ENCODE data around the gene MAMDC4. TPM values are rescaled to one million over a fixed set of nuclear protein-coding genes. Genes with fewer than 3 reads are reported as not detected.
A peak's percentile ranks its signal among the peaks of the same experiment; 100 is the strongest.

The MAMDC4 gene
- total and polyA plus RNA-seq, 9 donors = 2.7 to 33.5 (median 5.6) TPM

DNA sequence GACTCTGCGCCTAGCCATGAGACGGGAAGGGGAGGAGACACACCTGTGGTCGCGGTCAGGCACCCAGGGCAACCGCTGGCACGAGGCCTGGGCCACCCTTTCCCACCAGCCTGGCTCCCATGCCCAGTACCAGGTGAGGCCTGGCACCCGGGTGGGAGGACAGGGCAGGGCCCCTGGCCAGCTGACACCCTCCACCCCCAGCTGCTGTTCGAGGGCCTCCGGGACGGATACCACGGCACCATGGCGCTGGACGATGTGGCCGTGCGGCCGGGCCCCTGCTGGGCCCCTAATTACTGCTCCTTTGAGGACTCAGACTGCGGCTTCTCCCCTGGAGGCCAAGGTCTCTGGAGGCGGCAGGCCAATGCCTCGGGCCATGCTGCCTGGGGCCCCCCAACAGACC, 5.0 kb downstream of the MAMDC4 start:
- no peaks in the 10 kb centered on the region for H3K9me3 ChIP-seq (replicated peaks; ENCODE audit: control insufficient read depth, low read depth, low read length)
- H3K27me3 ChIP-seq (ENCODE audit: control insufficient read depth, insufficient read depth, low read length) = no peaks in the 10 kb centered on the region
- H3K4me3 ChIP-seq (ENCODE audit: low read length) = no peak overlapping the region
- H3K4me1 ChIP-seq (ENCODE audit: control insufficient read depth, insufficient read depth, low read length) = peaks cover 42% of the 10 kb centered on the region
- DNase-seq = peak; percentile 10
- peaks cover 17% of the 10 kb centered on the region for H3K36me3 ChIP-seq (ENCODE audit: control insufficient read depth, insufficient read depth, low read length)
- WGBS (ENCODE audit: insufficient coverage) = 78% methylated on average over 19 of the region's 19 CpGs
- H3K27ac ChIP-seq (ENCODE audit: low read length) = no peak overlapping the region

DNA sequence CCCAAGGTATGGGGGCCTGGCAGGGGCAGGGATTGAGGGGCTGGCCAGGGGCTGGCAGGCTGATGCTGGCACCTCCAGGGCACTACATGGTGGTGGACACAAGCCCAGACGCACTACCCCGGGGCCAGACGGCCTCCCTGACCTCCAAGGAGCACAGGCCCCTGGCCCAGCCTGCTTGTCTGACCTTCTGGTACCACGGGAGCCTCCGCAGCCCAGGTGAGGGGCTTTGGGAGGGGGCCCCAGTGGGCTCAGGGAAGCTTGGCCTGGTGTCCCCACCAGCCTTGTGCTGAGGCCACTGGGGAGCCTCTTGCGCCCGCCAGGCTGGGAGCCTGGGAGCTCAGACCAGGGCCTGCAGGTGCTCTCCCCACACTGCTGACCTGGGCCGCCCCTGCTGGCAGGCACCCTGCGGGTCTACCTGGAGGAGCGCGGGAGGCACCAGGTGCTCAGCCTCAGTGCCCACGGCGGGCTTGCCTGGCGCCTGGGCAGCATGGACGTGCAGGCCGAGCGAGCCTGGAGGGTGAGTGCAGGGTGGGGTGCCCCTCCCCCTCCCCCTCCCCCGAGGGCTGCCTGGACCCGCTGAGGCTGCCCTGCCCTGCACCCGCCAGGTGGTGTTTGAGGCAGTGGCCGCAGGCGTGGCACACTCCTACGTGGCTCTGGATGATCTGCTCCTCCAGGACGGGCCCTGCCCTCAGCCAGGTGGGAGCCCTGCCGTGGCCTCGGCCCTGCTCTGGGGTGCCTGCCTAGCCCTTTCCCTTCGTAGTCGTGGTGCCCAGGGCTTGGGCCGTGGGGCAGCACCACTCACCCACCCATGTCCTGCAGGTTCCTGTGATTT, 5.7 kb downstream of the MAMDC4 start:
- Histone ChIP-seq H3K27me3 (ENCODE audit: control insufficient read depth, insufficient read depth, low read length) (no peaks in the 10 kb centered on the region), H3K4me1 (ENCODE audit: control insufficient read depth, insufficient read depth, low read length) (peaks cover 38% of the 10 kb centered on the region), H3K36me3 (ENCODE audit: control insufficient read depth, insufficient read depth, low read length) (peaks cover 23% of the 10 kb centered on the region), H3K27ac (ENCODE audit: low read length) (no peak overlapping the region), H3K9me3 (replicated peaks; ENCODE audit: control insufficient read depth, low read depth, low read length) (no peaks in the 10 kb centered on the region), H3K4me3 (ENCODE audit: low read length) (no peak overlapping the region)
- 81% methylated on average over 20 of the region's 29 CpGs for WGBS (ENCODE audit: insufficient coverage)
- peak; percentile 7 for DNase-seq

DNA sequence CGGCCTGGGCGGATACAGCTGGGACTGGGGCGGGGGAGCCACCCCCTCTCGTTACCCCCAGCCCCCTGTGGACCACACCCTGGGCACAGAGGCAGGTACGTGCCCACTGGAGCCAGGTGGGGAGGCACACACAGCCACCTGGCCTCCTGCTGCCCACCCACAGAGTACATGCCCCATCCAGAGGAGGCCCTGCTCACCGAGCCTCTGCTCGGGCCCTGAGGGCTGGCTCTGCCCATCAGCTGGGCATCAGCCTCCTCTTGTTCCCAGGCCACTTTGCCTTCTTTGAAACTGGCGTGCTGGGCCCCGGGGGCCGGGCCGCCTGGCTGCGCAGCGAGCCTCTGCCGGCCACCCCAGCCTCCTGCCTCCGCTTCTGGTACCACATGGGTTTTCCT, 6.3 kb downstream of the MAMDC4 start:
- Histone ChIP-seq H3K27ac (ENCODE audit: low read length) (no peak overlapping the region), H3K4me3 (ENCODE audit: low read length) (no peak overlapping the region), H3K36me3 (ENCODE audit: control insufficient read depth, insufficient read depth, low read length) (peaks cover 29% of the 10 kb centered on the region), H3K27me3 (ENCODE audit: control insufficient read depth, insufficient read depth, low read length) (no peaks in the 10 kb centered on the region), H3K9me3 (replicated peaks; ENCODE audit: control insufficient read depth, low read depth, low read length) (no peaks in the 10 kb centered on the region), H3K4me1 (ENCODE audit: control insufficient read depth, insufficient read depth, low read length) (peaks cover 38% of the 10 kb centered on the region)
- 91% methylated on average over 15 of the region's 15 CpGs for WGBS (ENCODE audit: insufficient coverage)
- DNase-seq = no peak

DNA sequence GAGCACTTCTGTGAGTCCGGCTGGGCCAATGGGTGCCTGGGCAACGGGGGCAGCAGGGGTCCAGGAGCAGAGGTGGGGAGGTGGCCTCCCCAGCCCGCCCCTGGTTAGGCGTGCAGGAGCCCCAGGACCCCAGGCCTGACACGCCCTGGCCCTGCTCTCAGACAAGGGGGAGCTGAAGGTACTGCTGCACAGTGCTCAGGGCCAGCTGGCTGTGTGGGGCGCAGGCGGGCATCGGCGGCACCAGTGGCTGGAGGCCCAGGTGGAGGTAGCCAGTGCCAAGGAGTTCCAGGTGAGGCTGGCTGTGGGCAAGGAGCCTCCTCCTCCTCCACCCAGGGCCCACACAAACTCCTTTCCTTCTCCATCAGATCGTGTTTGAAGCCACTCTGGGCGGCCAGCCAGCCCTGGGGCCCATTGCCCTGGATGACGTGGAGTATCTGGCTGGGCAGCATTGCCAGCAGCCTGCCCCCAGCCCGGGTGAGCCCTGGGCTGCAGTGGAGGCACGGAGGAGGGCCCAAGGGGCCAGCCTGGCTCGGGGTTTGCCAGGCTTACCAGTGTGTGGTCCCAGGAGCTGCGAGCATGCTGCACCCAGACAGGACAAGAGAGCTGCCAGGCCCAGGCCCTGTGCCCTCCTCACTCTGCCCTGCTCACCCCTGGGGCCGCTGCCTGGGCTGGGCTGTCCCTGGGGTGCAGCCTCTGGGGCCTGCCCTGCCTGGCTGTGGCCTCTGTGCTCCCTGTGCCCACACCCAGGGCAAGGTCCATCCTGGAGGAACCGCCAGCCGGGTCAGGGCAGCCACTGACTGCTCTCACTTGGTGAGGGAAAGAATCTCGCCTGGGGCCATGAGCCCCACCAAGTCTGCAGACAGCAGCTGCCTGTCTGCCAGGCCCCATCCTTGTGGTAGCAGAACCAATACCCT, 7.0 kb downstream of the MAMDC4 start:
- no peak overlapping the region for H3K27ac ChIP-seq (ENCODE audit: low read length)
- 65% methylated on average over 13 of the region's 20 CpGs for WGBS (ENCODE audit: insufficient coverage)
- H3K36me3 ChIP-seq (ENCODE audit: control insufficient read depth, insufficient read depth, low read length) = peaks cover 35% of the 10 kb centered on the region
- no peak overlapping the region for H3K4me3 ChIP-seq (ENCODE audit: low read length)
- H3K4me1 ChIP-seq (ENCODE audit: control insufficient read depth, insufficient read depth, low read length) = peaks cover 37% of the 10 kb centered on the region
- no peaks in the 10 kb centered on the region for H3K9me3 ChIP-seq (replicated peaks; ENCODE audit: control insufficient read depth, low read depth, low read length)
- peak; percentile 54 for DNase-seq
- H3K27me3 ChIP-seq (ENCODE audit: control insufficient read depth, insufficient read depth, low read length) = no peaks in the 10 kb centered on the region

DNA sequence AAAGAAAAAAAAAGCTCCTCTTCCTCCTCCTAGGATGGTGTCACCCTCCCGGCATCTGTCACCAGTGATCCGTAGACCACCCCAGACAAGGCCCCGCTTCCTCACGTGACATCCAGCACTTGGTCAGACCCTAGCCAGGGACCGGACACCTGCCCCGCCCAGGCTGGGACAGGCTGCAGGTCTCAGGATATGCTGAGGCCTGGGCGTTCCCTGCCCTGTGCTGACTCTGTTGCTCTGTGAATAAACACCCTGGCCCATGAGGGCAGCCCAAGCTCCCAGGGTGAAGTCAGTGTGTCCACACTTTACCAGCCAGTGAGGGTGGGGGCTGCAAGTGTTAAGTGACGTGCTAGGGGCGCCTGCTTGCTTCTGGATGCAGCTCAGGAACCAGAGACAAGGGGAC, 8.4 kb downstream of the MAMDC4 start:
- DNase-seq = no peak
- WGBS (ENCODE audit: insufficient coverage) = 61% methylated on average over 5 of the region's 9 CpGs
- H3K9me3 ChIP-seq (replicated peaks; ENCODE audit: control insufficient read depth, low read depth, low read length) = no peaks in the 10 kb centered on the region
- no peak overlapping the region for H3K4me3 ChIP-seq (ENCODE audit: low read length)
- H3K4me1 ChIP-seq (ENCODE audit: control insufficient read depth, insufficient read depth, low read length) = peaks cover 33% of the 10 kb centered on the region
- no peaks in the 10 kb centered on the region for H3K27me3 ChIP-seq (ENCODE audit: control insufficient read depth, insufficient read depth, low read length)
- no peak overlapping the region for H3K27ac ChIP-seq (ENCODE audit: low read length)
- H3K36me3 ChIP-seq (ENCODE audit: control insufficient read depth, insufficient read depth, low read length) = peaks cover 38% of the 10 kb centered on the region

DNA sequence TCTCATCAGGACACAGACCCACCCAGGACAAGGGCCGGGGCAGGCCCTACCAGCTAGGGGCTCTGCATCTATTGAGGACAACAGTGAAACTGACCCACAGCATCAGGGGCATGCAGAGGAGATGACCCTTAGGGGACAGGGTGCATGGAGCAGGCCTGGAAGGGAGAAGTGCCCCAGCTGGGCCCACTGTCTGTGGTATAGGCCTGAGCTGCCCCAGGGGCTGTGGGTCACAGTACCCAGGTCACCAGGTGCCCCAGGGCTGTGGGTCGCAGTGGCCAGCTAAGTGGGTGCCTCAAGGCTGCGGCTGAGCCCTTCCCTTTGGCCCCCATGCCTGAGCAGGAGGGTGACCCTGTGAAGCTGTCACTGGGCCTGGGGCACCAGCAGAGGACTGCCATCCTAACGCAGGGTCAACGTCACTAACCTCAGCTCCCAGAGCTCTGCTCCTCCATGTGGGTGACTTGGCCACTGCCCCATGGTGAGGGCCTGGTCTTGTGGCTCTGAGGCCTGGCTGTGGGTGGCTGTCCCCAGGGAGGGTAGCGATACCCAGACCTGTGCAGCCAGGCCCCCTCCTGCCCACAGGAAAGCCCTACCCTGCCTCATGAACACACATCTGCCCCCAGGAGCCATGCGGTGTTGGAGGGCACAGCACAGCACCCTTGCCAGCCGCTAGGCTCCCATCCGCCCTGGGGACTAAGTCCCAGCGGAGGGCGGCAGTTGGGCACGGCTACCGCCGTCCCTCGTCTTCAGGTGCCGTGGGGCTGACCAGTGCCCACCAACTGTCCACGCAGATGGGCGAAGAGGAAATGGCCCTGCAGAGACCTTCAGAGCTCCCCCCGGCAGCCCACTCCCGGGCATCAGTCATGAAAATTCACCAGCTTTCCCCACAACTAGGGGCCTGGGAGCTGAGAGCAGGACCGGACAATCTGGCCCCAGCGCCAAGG, 9.1 kb downstream of the MAMDC4 start:
- H3K27me3 ChIP-seq (ENCODE audit: control insufficient read depth, insufficient read depth, low read length) = no peaks in the 10 kb centered on the region
- WGBS (ENCODE audit: insufficient coverage) = 87% methylated on average over 20 of the region's 22 CpGs
- no peak overlapping the region for H3K4me3 ChIP-seq (ENCODE audit: low read length)
- peaks cover 38% of the 10 kb centered on the region for H3K36me3 ChIP-seq (ENCODE audit: control insufficient read depth, insufficient read depth, low read length)
- no peak for DNase-seq
- no peak overlapping the region for H3K27ac ChIP-seq (ENCODE audit: low read length)
- peaks cover 26% of the 10 kb centered on the region for H3K4me1 ChIP-seq (ENCODE audit: control insufficient read depth, insufficient read depth, low read length)
- H3K9me3 ChIP-seq (replicated peaks; ENCODE audit: control insufficient read depth, low read depth, low read length) = no peaks in the 10 kb centered on the region

DNA sequence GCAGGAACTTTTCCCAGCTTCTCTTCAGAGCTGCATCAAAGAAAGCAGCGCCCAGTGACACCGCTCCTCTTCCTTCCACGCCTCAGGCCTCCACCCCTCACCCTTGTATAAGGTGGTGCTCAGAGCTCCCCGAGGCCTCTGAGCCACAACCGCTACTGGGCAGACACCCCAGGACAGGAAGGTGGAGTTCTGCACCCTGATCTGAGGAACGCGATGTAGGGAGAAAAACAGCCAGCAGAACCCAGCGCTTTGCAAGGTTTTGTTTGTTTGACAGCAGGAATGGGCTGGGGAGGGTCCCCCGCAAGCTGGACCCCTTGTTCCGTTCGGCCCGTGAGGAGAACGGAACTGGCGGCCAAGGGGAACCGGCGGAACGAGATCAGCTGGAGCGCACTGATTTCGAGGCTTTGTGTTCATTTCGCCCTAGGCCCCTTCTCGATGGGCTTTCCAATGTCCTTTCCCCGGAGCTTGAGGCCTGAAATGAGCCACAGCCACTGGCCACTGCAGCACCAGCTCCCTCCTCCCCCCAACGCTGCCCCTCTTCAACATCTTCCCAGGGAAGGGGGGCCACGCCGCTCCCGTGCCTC, 9.8 kb downstream of the MAMDC4 start:
- peaks cover 29% of the 10 kb centered on the region for H3K4me1 ChIP-seq (ENCODE audit: control insufficient read depth, insufficient read depth, low read length)
- peaks cover 38% of the 10 kb centered on the region for H3K36me3 ChIP-seq (ENCODE audit: control insufficient read depth, insufficient read depth, low read length)
- H3K4me3 ChIP-seq (ENCODE audit: low read length) = no peak overlapping the region
- H3K27me3 ChIP-seq (ENCODE audit: control insufficient read depth, insufficient read depth, low read length) = no peaks in the 10 kb centered on the region
- no peak for DNase-seq
- WGBS (ENCODE audit: insufficient coverage) = 92% methylated on average over 21 of the region's 26 CpGs
- H3K9me3 ChIP-seq (replicated peaks; ENCODE audit: control insufficient read depth, low read depth, low read length) = no peaks in the 10 kb centered on the region
- H3K27ac ChIP-seq (ENCODE audit: low read length) = no peak overlapping the region

DNA sequence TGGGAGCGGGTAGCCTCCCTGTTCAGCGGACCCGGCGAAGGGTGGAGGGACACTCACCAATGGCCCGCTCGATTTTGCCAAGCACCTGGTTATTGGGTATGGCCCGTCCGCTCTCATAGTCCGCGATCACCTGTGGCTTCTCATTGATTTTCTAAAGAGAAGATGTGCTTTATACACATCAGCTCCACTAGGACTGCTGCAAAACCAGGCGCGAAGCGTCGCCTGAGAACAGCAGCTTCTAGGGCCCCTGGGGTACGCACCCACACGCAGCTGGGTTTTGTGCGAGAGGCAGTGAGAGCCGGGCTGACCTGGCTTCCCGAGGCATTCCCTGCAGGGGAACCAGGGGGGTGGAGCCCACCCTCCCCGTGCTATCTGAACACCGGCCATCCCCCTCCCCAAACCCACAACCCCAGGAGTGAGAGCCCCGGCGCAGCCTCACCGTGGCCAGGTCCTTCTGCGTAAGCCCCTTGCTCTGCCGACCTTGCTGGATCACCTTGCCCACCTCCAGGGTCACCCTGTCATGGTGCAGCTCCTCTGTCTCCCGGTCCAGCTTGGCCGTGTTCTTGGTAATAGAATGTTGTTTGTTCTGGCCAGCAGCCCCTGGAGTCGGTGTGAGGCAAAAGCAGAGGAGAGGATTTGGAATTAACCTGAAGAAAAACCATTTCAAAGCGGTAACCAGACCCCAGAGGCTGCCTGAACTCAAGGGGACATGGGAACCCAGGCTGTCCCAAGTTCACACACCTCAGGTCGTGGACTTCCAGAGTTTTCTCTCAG, 10.9 kb downstream of the MAMDC4 start:
- no peak for DNase-seq
- 87% methylated on average over 19 of the region's 31 CpGs for WGBS (ENCODE audit: insufficient coverage)

More for the DNA sequence above, 10.9 kb downstream of the MAMDC4 start:
- Histone ChIP-seq H3K27ac (ENCODE audit: low read length) (no peak overlapping the region), H3K36me3 (ENCODE audit: control insufficient read depth, insufficient read depth, low read length) (peaks cover 38% of the 10 kb centered on the region), H3K27me3 (ENCODE audit: control insufficient read depth, insufficient read depth, low read length) (no peaks in the 10 kb centered on the region), H3K4me1 (ENCODE audit: control insufficient read depth, insufficient read depth, low read length) (peaks cover 26% of the 10 kb centered on the region), H3K9me3 (replicated peaks; ENCODE audit: control insufficient read depth, low read depth, low read length) (no peaks in the 10 kb centered on the region), H3K4me3 (ENCODE audit: low read length) (no peak overlapping the region)
